ENCODE measurements around the gene MBOAT2.

MBOAT2 gene

DNA sequence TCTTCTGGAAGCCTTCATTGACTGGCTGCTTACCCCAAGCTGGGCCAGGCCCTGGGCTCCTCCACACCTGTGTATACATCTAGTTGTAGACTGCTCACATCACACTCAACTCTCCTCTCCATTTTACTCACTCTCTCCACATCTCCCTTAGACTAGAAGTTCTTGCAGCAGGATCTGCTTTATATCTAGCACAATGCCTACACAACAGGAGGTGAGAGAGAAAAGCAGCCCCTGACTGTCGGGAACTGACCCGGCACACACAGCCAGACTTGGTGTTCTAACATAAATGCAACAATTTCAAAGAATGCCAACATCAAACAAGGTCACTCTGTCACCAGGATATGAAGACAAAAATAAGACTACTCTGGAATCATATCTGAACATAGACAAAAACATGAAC lies 172.0 kb downstream of the MBOAT2 start:
- no peak for DNase-seq
- Histone ChIP-seq H3K18ac (ENCODE audit: low read length) (no peak overlapping the region), H3K4me1 (ENCODE audit: control insufficient read depth in 1 of 2, insufficient read depth in 2 of 2, low read length in 2 of 2) (peaks cover 3 to 5% of the 10 kb centered on the region in 2 experiments), H3K23ac (ENCODE audit: low read length) (no peak overlapping the region), H2BK12ac (ENCODE audit: low read length) (no peak overlapping the region), H3K27ac (ENCODE audit: low read depth, low read length) (no peak overlapping the region), H4K91ac (ENCODE audit: low read depth, low read length) (no peak overlapping the region), H3K9ac (ENCODE audit: low read length) (no peak overlapping the region), H2BK5ac (ENCODE audit: low read depth, low read length, poor library complexity) (no peak overlapping the region), H3K9me3 (ENCODE audit: insufficient read depth, low read depth, low read length) (no peaks in the 10 kb centered on the region), H2AFZ (ENCODE audit: insufficient read depth, low read length, poor library complexity) (no peak overlapping the region), H3K79me2 (ENCODE audit: control insufficient read depth, insufficient read depth, low read length, poor library complexity) (no peaks in the 10 kb centered on the region), H3K4me3 (ENCODE audit: low read depth, low read length) (no peak overlapping the region), H3K36me3 (ENCODE audit: control insufficient read depth in 1 of 2, insufficient read depth in 2 of 2, low read length in 2 of 2) (peaks cover 0 to 2% of the 10 kb centered on the region in 2 experiments), H2BK120ac (ENCODE audit: insufficient read depth, low read length, poor library complexity) (no peak overlapping the region), H3K27me3 (ENCODE audit: insufficient read depth, low read length) (no peaks in the 10 kb centered on the region), H3K79me1 (ENCODE audit: low read length) (no peaks in the 10 kb centered on the region), H3K14ac (ENCODE audit: low read length) (no peak overlapping the region), H2AK5ac (ENCODE audit: low read length) (no peak overlapping the region), H4K8ac (ENCODE audit: low read depth, low read length) (no peak overlapping the region), H3K4me2 (ENCODE audit: low read length) (no peak overlapping the region), H3K4ac (ENCODE audit: low read depth, low read length) (no peak overlapping the region), H4K12ac (ENCODE audit: low read depth, low read length) (no peak overlapping the region)
- no CpG with 5 or more reads among the region's 2 CpGs for WGBS (ENCODE audit: extremely low coverage, insufficient coverage, insufficient read length)

DNA sequence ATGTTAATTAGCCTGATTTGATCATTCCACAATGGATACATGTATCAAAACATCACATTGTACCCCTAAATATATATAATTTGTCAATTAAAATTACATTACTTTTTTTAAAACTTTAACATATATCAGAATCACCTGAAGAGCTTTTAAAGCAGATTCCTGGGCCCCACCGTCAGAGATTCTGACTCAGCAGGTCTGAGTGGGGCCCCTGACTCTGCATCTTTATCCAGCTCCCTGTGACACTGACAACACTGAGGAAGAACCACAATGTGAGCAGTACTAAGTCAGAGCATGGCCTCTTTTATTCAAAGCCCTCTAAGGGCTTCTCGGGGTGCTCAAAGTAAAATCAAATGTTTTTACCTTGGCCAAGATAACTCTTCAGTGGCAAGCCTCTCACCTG lies 175.8 kb downstream of the MBOAT2 start:
- no peak for DNase-seq
- Histone ChIP-seq H2AFZ (ENCODE audit: insufficient read depth, low read length, poor library complexity) (no peak overlapping the region), H4K91ac (ENCODE audit: low read depth, low read length) (no peak overlapping the region), H3K4me2 (ENCODE audit: low read length) (no peak overlapping the region), H3K79me2 (ENCODE audit: control insufficient read depth, insufficient read depth, low read length, poor library complexity) (no peaks in the 10 kb centered on the region), H2BK12ac (ENCODE audit: low read length) (no peak overlapping the region), H3K18ac (ENCODE audit: low read length) (no peak overlapping the region), H2AK5ac (ENCODE audit: low read length) (no peak overlapping the region), H3K14ac (ENCODE audit: low read length) (no peak overlapping the region), H3K36me3 (ENCODE audit: control insufficient read depth in 1 of 2, insufficient read depth in 2 of 2, low read length in 2 of 2) (peaks cover 3% of the 10 kb centered on the region in 2 experiments), H2BK5ac (ENCODE audit: low read depth, low read length, poor library complexity) (no peak overlapping the region), H3K27me3 (ENCODE audit: insufficient read depth, low read length) (no peaks in the 10 kb centered on the region), H3K27ac (ENCODE audit: low read depth, low read length) (no peak overlapping the region), H2BK120ac (ENCODE audit: insufficient read depth, low read length, poor library complexity) (no peak overlapping the region), H3K79me1 (ENCODE audit: low read length) (no peaks in the 10 kb centered on the region), H3K23ac (ENCODE audit: low read length) (no peak overlapping the region), H3K9ac (ENCODE audit: low read length) (no peak overlapping the region), H4K8ac (ENCODE audit: low read depth, low read length) (no peak overlapping the region), H4K12ac (ENCODE audit: low read depth, low read length) (no peak overlapping the region), H3K9me3 (ENCODE audit: insufficient read depth, low read depth, low read length) (no peaks in the 10 kb centered on the region), H3K4me1 (ENCODE audit: control insufficient read depth in 1 of 2, insufficient read depth in 2 of 2, low read length in 2 of 2) (no peaks in the 10 kb centered on the region), H3K4me3 (ENCODE audit: low read depth, low read length) (no peak overlapping the region), H3K4ac (ENCODE audit: low read depth, low read length) (no peak overlapping the region)
- no CpG with 5 or more reads among the region's 2 CpGs for WGBS (ENCODE audit: extremely low coverage, insufficient coverage, insufficient read length)

DNA sequence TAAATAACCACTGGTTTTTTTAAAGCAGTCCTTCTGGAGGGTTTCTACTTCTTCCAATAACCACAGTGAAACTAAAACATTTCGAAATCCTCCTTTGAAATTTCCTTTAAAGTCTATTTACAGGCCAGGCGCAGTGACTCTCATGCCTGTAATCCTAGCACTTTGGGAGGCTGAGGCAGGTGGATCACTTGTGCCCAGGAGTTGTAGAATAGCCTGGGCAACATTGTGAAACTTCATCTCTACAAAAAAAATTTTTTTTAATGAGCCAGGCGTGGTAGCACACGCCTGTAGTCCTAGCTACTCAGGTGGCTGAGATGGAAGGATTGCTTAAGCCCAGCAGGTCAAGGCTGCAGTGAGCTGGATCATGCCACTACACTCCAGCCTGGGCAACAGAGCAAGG lies 181.3 kb downstream of the MBOAT2 start:
- Histone ChIP-seq H2BK5ac (ENCODE audit: low read depth, low read length, poor library complexity) (no peak overlapping the region), H3K79me1 (ENCODE audit: low read length) (no peaks in the 10 kb centered on the region), H3K9me3 (ENCODE audit: insufficient read depth, low read depth, low read length) (no peaks in the 10 kb centered on the region), H3K4me2 (ENCODE audit: low read length) (no peak overlapping the region), H2BK12ac (ENCODE audit: low read length) (no peak overlapping the region), H3K14ac (ENCODE audit: low read length) (no peak overlapping the region), H3K27ac (ENCODE audit: low read depth, low read length) (peak overlapping the region; percentile 56), H2AFZ (ENCODE audit: insufficient read depth, low read length, poor library complexity) (no peak overlapping the region), H3K18ac (ENCODE audit: low read length) (no peak overlapping the region), H3K4ac (ENCODE audit: low read depth, low read length) (no peak overlapping the region), H2AK5ac (ENCODE audit: low read length) (no peak overlapping the region), H4K8ac (ENCODE audit: low read depth, low read length) (no peak overlapping the region), H3K79me2 (ENCODE audit: control insufficient read depth, insufficient read depth, low read length, poor library complexity) (no peaks in the 10 kb centered on the region), H3K4me3 (ENCODE audit: low read depth, low read length) (no peak overlapping the region), H2BK120ac (ENCODE audit: insufficient read depth, low read length, poor library complexity) (no peak overlapping the region), H4K12ac (ENCODE audit: low read depth, low read length) (no peak overlapping the region), H3K4me1 (ENCODE audit: control insufficient read depth in 1 of 2, insufficient read depth in 2 of 2, low read length in 2 of 2) (no peaks in the 10 kb centered on the region), H4K91ac (ENCODE audit: low read depth, low read length) (no peak overlapping the region), H3K9ac (ENCODE audit: low read length) (no peak overlapping the region), H3K36me3 (ENCODE audit: control insufficient read depth in 1 of 2, insufficient read depth in 2 of 2, low read length in 2 of 2) (peaks cover 3 to 4% of the 10 kb centered on the region in 2 experiments), H3K27me3 (ENCODE audit: insufficient read depth, low read length) (no peaks in the 10 kb centered on the region), H3K23ac (ENCODE audit: low read length) (no peak overlapping the region)
- no CpG with 5 or more reads among the region's 4 CpGs for WGBS (ENCODE audit: extremely low coverage, insufficient coverage, insufficient read length)
- DNase-seq, result peak; percentile 25 to 67

DNA sequence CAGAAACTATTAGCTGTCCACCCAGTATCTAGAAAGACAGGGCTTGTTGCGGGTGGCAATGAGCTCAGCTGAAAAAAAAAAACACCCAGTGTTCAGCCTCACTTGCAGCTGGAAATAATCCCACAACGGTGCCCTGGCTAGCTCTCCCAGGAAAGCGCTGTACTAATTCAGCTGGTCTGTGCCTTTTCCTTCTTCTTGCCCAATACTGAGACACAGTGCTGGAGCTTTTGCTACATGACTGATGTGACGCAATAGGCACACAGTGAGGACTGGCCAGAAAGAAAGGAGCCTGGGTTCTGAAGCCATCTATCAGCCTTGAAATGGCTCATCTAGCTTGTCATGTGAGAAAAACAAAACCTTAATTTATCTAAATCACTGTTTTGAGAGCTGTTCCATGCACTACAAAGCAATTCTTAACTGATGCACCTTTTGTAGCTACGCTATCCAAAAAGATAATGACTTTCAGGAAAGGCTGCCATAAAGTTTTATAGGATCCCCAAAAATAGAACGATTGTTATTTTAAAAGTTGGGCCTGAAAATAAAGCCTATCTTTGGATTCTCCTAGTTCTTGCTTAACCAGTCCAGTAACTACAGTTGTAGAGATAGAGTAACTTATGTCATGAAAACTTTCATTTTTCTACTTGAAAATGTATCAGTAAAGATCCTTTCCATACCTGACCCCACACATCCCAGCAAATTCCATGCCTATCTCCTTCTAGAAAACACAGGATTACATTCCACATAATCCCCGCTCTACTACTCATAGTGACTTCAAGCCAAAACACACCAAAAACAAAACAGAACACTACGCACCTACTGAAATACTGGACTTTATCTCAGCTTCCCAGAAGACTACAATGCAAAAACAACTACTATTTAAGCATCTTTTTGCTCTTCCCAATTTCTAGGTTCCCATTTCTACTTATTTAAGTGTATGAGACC lies 181.9 kb downstream of the MBOAT2 start:
- DNase-seq, result peak; percentile 74 to 85
- Histone ChIP-seq H3K4me1 (ENCODE audit: control insufficient read depth in 1 of 2, insufficient read depth in 2 of 2, low read length in 2 of 2) (no peaks in the 10 kb centered on the region), H3K79me2 (ENCODE audit: control insufficient read depth, insufficient read depth, low read length, poor library complexity) (no peaks in the 10 kb centered on the region), H3K4me3 (ENCODE audit: low read depth, low read length) (no peak overlapping the region), H3K4ac (ENCODE audit: low read depth, low read length) (no peak overlapping the region), H3K23ac (ENCODE audit: low read length) (no peak overlapping the region), H2BK12ac (ENCODE audit: low read length) (no peak overlapping the region), H4K8ac (ENCODE audit: low read depth, low read length) (no peak overlapping the region), H3K14ac (ENCODE audit: low read length) (no peak overlapping the region), H3K4me2 (ENCODE audit: low read length) (no peak overlapping the region), H2BK120ac (ENCODE audit: insufficient read depth, low read length, poor library complexity) (no peak overlapping the region), H2AK5ac (ENCODE audit: low read length) (no peak overlapping the region), H3K27me3 (ENCODE audit: insufficient read depth, low read length) (no peaks in the 10 kb centered on the region), H3K36me3 (ENCODE audit: control insufficient read depth in 1 of 2, insufficient read depth in 2 of 2, low read length in 2 of 2) (peaks cover 3 to 4% of the 10 kb centered on the region in 2 experiments), H3K9me3 (ENCODE audit: insufficient read depth, low read depth, low read length) (no peaks in the 10 kb centered on the region), H4K12ac (ENCODE audit: low read depth, low read length) (no peak overlapping the region), H3K27ac (ENCODE audit: low read depth, low read length) (no peak overlapping the region), H3K79me1 (ENCODE audit: low read length) (no peaks in the 10 kb centered on the region), H2BK5ac (ENCODE audit: low read depth, low read length, poor library complexity) (no peak overlapping the region), H2AFZ (ENCODE audit: insufficient read depth, low read length, poor library complexity) (no peak overlapping the region), H3K9ac (ENCODE audit: low read length) (no peak overlapping the region), H4K91ac (ENCODE audit: low read depth, low read length) (no peak overlapping the region), H3K18ac (ENCODE audit: low read length) (no peak overlapping the region)
- WGBS (ENCODE audit: extremely low coverage, insufficient coverage, insufficient read length), result 100% methylated on average over 1 of the region's 8 CpGs
